Measurements from ENCODE around the gene TBC1D8.
A peak's percentile ranks its signal among the peaks of the same experiment; 100 is the strongest.

TBC1D8 gene

GRCh38 chr2:101150306-101151145 lies 656 bp downstream of the TBC1D8 start:
- Histone ChIP-seq H3K36me3 (ENCODE audit: control insufficient read depth in 2 of 2, insufficient read depth in 2 of 2, low read length in 2 of 2) (no peaks in the 10 kb centered on the region), H3K4me3 (ENCODE audit: low read length in 2 of 2) (peak overlapping the region; percentile 73 to 76), H3K27ac (ENCODE audit: low read depth in 2 of 2, low read length in 2 of 2) (peak overlapping the region; percentile 70 to 77), H3K27me3 (ENCODE audit: control insufficient read depth in 2 of 2, insufficient read depth in 2 of 2, low read length in 2 of 2) (no peaks in the 10 kb centered on the region), H3K4me1 (ENCODE audit: control insufficient read depth in 2 of 2, insufficient read depth in 2 of 2, low read length in 2 of 2) (peaks cover 12 to 21% of the 10 kb centered on the region in 2 donors), H3K9me3 (ENCODE audit: control insufficient read depth in 2 of 2, low read length in 2 of 2) (no peaks in the 10 kb centered on the region), H3K9ac (ENCODE audit: low read depth in 1 of 2, low read length in 2 of 2) (peak overlapping the region; percentile 47 to 82)

DNA sequence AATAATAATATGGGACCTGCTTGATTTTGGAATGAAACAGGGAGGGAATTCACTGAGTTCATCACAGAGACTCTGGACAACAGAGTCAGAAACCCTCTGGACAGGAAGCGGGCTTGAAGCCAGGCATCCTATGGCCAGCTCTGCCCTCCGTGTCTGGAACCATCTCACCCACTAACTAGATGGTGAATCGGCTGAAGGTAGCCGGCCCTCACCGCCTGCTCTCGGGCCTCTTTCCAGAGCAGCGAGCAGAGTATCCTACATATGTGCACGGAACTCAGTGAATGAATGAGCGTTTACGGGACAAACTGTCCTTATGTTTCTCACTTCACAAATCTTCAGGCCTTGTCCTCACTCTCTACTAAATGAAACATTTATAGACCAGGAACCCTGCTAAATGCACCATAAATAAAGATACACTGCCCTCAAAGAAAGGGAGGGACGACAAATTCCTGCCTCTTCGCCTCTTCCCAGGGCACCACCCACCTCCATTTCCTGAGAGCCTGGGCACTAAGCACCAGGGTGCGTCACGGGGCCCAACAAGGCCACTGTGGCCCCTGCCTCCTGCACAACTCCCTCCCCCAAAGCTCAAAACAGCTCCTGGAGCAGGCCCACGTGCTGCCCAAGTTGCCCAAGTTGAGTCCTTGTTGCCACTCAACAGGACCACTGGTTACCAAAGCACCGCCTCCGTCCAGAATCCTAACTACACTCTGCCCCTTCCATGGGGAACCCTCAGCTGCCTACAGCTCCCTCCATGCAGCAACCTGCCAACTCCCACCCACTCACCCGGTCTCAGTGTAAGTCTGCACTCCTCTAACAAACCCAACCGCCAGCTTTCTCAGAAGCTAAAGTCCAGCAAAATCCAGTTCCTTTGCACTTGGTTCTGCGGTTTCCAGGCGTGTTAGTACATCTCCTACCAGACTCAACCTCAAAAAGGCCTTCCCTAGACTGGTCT lies 1.7 kb downstream of the TBC1D8 start:
- Histone ChIP-seq H3K27ac (ENCODE audit: low read depth in 2 of 2, low read length in 2 of 2) (no peak overlapping the region), H3K4me1 (ENCODE audit: control insufficient read depth in 2 of 2, insufficient read depth in 2 of 2, low read length in 2 of 2) (peaks cover 12 to 21% of the 10 kb centered on the region in 2 donors), H3K9me3 (ENCODE audit: control insufficient read depth in 2 of 2, low read length in 2 of 2) (no peaks in the 10 kb centered on the region), H3K9ac (ENCODE audit: low read depth in 1 of 2, low read length in 2 of 2) (peak overlapping the region in 1 of 2 donors; percentile 82), H3K4me3 (ENCODE audit: low read length in 2 of 2) (peak overlapping the region; percentile 73 to 76), H3K36me3 (ENCODE audit: control insufficient read depth in 2 of 2, insufficient read depth in 2 of 2, low read length in 2 of 2) (no peaks in the 10 kb centered on the region), H3K27me3 (ENCODE audit: control insufficient read depth in 2 of 2, insufficient read depth in 2 of 2, low read length in 2 of 2) (no peaks in the 10 kb centered on the region)

DNA sequence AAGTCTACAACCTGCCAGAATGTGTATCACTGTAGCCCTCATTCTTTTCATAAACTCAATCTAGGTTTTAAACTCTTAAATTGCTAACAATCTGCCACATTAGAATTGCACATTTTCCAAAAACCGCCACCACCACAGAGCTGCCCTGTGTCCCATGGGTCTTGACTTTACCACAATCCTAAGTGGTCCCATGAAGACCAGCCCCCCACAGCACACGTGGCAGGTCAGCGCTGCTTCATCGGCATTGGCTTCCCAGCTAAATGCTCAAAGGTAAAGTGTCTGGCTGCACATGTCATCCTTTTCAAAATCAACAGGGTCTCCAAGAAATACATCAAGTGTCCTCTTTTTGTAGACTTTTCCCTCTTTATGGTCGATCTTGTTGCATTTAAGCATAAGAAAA lies 2.4 kb downstream of the TBC1D8 start:
- Histone ChIP-seq H3K4me3 (ENCODE audit: low read length in 2 of 2) (no peak overlapping the region), H3K27me3 (ENCODE audit: control insufficient read depth in 2 of 2, insufficient read depth in 2 of 2, low read length in 2 of 2) (no peaks in the 10 kb centered on the region), H3K4me1 (ENCODE audit: control insufficient read depth in 2 of 2, insufficient read depth in 2 of 2, low read length in 2 of 2) (peaks cover 12 to 21% of the 10 kb centered on the region in 2 donors), H3K27ac (ENCODE audit: low read depth in 2 of 2, low read length in 2 of 2) (no peak overlapping the region), H3K9me3 (ENCODE audit: control insufficient read depth in 2 of 2, low read length in 2 of 2) (no peaks in the 10 kb centered on the region), H3K36me3 (ENCODE audit: control insufficient read depth in 2 of 2, insufficient read depth in 2 of 2, low read length in 2 of 2) (no peaks in the 10 kb centered on the region), H3K9ac (ENCODE audit: low read depth in 1 of 2, low read length in 2 of 2) (no peak overlapping the region)

DNA sequence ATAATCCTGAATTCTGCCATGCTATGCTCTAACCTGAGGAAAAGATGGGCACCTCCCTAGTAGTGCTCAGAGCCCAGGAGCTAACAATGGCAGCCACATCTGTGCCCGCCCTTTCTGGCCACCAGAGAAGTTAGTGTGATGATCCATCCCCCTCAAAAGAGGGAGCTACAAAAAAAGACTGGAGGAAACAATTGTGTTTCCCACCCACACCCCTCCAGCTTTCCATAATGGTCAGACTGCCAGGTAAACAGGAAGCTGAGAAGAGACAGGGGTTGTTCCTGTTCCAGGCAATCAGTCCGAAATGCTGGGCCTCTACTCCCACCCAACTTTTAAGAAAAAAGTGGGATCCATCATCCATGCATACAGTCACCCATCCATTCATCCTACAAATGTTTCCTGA lies 3.2 kb downstream of the TBC1D8 start:
- Histone ChIP-seq H3K9me3 (ENCODE audit: control insufficient read depth in 2 of 2, low read length in 2 of 2) (no peaks in the 10 kb centered on the region), H3K9ac (ENCODE audit: low read depth in 1 of 2, low read length in 2 of 2) (no peak overlapping the region), H3K27me3 (ENCODE audit: control insufficient read depth in 2 of 2, insufficient read depth in 2 of 2, low read length in 2 of 2) (no peaks in the 10 kb centered on the region), H3K4me3 (ENCODE audit: low read length in 2 of 2) (no peak overlapping the region), H3K27ac (ENCODE audit: low read depth in 2 of 2, low read length in 2 of 2) (no peak overlapping the region), H3K36me3 (ENCODE audit: control insufficient read depth in 2 of 2, insufficient read depth in 2 of 2, low read length in 2 of 2) (no peaks in the 10 kb centered on the region), H3K4me1 (ENCODE audit: control insufficient read depth in 2 of 2, insufficient read depth in 2 of 2, low read length in 2 of 2) (peaks cover 12 to 21% of the 10 kb centered on the region in 2 donors)

DNA sequence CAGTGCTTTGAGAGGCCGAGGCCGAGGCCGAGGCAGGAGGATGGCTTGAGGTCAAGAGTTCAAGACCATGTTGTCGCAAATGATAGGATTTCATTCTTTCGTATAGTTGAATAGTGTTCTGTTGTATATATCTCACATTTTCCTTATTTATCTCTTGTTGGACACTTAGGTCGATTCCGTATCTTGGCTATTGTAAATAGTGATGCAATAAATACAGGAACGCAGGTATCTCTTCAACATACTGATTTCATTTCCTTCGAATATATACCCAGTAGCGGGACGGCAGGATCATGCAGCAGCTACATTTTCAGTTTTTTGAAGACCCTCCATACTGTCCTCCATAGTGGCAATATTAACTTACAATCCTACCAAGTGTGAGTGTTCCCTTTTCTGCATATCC lies 4.1 kb downstream of the TBC1D8 start:
- H3K9ac ChIP-seq (ENCODE audit: low read depth in 1 of 2, low read length in 2 of 2), result no peak overlapping the region
- H3K4me3 ChIP-seq (ENCODE audit: low read length in 2 of 2), result no peak overlapping the region
- no peaks in the 10 kb centered on the region for H3K9me3 ChIP-seq (ENCODE audit: control insufficient read depth in 2 of 2, low read length in 2 of 2)
- H3K27me3 ChIP-seq (ENCODE audit: control insufficient read depth in 2 of 2, insufficient read depth in 2 of 2, low read length in 2 of 2), result no peaks in the 10 kb centered on the region
- peaks cover 5 to 14% of the 10 kb centered on the region in 2 donors for H3K4me1 ChIP-seq (ENCODE audit: control insufficient read depth in 2 of 2, insufficient read depth in 2 of 2, low read length in 2 of 2)
- H3K36me3 ChIP-seq (ENCODE audit: control insufficient read depth in 2 of 2, insufficient read depth in 2 of 2, low read length in 2 of 2), result no peaks in the 10 kb centered on the region
- no peak overlapping the region for H3K27ac ChIP-seq (ENCODE audit: low read depth in 2 of 2, low read length in 2 of 2)

GRCh38 chr2:101146535-101146934 lies 4.6 kb downstream of the TBC1D8 start:
- H3K27me3 ChIP-seq (ENCODE audit: control insufficient read depth in 2 of 2, insufficient read depth in 2 of 2, low read length in 2 of 2), result no peaks in the 10 kb centered on the region
- no peaks in the 10 kb centered on the region for H3K9me3 ChIP-seq (ENCODE audit: control insufficient read depth in 2 of 2, low read length in 2 of 2)
- no peak overlapping the region for H3K27ac ChIP-seq (ENCODE audit: low read depth in 2 of 2, low read length in 2 of 2)
- no peak overlapping the region for H3K9ac ChIP-seq (ENCODE audit: low read depth in 1 of 2, low read length in 2 of 2)
- no peak overlapping the region for H3K4me3 ChIP-seq (ENCODE audit: low read length in 2 of 2)
- no peaks in the 10 kb centered on the region for H3K36me3 ChIP-seq (ENCODE audit: control insufficient read depth in 2 of 2, insufficient read depth in 2 of 2, low read length in 2 of 2)
- peaks cover 5 to 11% of the 10 kb centered on the region in 2 donors for H3K4me1 ChIP-seq (ENCODE audit: control insufficient read depth in 2 of 2, insufficient read depth in 2 of 2, low read length in 2 of 2)

GRCh38 chr2:101145406-101145805 lies 5.8 kb downstream of the TBC1D8 start:
- H3K9me3 ChIP-seq (ENCODE audit: control insufficient read depth in 2 of 2, low read length in 2 of 2), result no peaks in the 10 kb centered on the region
- no peak overlapping the region for H3K4me3 ChIP-seq (ENCODE audit: low read length in 2 of 2)
- H3K4me1 ChIP-seq (ENCODE audit: control insufficient read depth in 2 of 2, insufficient read depth in 2 of 2, low read length in 2 of 2), result peaks cover 5 to 9% of the 10 kb centered on the region in 2 donors
- no peak overlapping the region for H3K9ac ChIP-seq (ENCODE audit: low read depth in 1 of 2, low read length in 2 of 2)
- no peak overlapping the region for H3K27ac ChIP-seq (ENCODE audit: low read depth in 2 of 2, low read length in 2 of 2)
- no peaks in the 10 kb centered on the region for H3K27me3 ChIP-seq (ENCODE audit: control insufficient read depth in 2 of 2, insufficient read depth in 2 of 2, low read length in 2 of 2)
- no peaks in the 10 kb centered on the region for H3K36me3 ChIP-seq (ENCODE audit: control insufficient read depth in 2 of 2, insufficient read depth in 2 of 2, low read length in 2 of 2)

DNA sequence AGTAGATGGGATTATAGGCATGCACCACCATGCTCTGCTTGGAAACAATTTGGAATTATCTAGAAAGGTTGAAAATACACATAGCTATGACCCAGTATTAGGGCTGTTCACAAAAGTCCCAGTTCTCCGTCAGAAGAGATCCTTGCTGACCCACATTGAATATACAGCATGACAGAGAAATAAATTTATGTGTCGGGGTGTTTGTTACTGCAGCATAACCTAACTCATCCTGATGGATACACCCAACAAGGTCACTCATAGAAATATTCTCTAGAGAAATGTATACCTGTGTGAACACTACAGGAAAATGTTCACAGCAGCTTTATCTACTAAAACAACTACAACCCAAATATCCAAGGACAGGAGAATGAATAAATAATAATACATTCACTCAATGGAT lies 9.0 kb downstream of the TBC1D8 start:
- Histone ChIP-seq H3K36me3 (ENCODE audit: control insufficient read depth in 2 of 2, insufficient read depth in 2 of 2, low read length in 2 of 2) (no peaks in the 10 kb centered on the region), H3K4me3 (ENCODE audit: low read length in 2 of 2) (no peak overlapping the region)

GRCh38 chr2:101140978-101141655 lies 10.1 kb downstream of the TBC1D8 start:
- Histone ChIP-seq H3K9me3 (ENCODE audit: control insufficient read depth in 2 of 2, low read length in 2 of 2) (no peaks in the 10 kb centered on the region), H3K27me3 (ENCODE audit: control insufficient read depth in 2 of 2, insufficient read depth in 2 of 2, low read length in 2 of 2) (no peaks in the 10 kb centered on the region), H3K36me3 (ENCODE audit: control insufficient read depth in 2 of 2, insufficient read depth in 2 of 2, low read length in 2 of 2) (no peaks in the 10 kb centered on the region), H3K27ac (ENCODE audit: low read depth in 2 of 2, low read length in 2 of 2) (no peak overlapping the region), H3K4me3 (ENCODE audit: low read length in 2 of 2) (no peak overlapping the region), H3K9ac (ENCODE audit: low read depth in 1 of 2, low read length in 2 of 2) (no peak overlapping the region), H3K4me1 (ENCODE audit: control insufficient read depth in 2 of 2, insufficient read depth in 2 of 2, low read length in 2 of 2) (no peaks in the 10 kb centered on the region)

More for the DNA sequence above, 9.0 kb downstream of the TBC1D8 start:
- H3K9ac ChIP-seq (ENCODE audit: low read depth in 1 of 2, low read length in 2 of 2), result no peak overlapping the region
- H3K27me3 ChIP-seq (ENCODE audit: control insufficient read depth in 2 of 2, insufficient read depth in 2 of 2, low read length in 2 of 2), result no peaks in the 10 kb centered on the region
- no peaks in the 10 kb centered on the region for H3K4me1 ChIP-seq (ENCODE audit: control insufficient read depth in 2 of 2, insufficient read depth in 2 of 2, low read length in 2 of 2)
- H3K27ac ChIP-seq (ENCODE audit: low read depth in 2 of 2, low read length in 2 of 2), result no peak overlapping the region
- no peaks in the 10 kb centered on the region for H3K9me3 ChIP-seq (ENCODE audit: control insufficient read depth in 2 of 2, low read length in 2 of 2)
